Measurements from ENCODE around the gene MED4. TPM values are rescaled to one million over a fixed set of nuclear protein-coding genes. Genes with fewer than 3 reads are reported as not detected.

MED4 gene
- total and polyA plus RNA-seq, 2 of the 8 experiments (the other 6 are each of a cell fraction or from before 2014, with no cell fraction given): 25.7 to 48.1 TPM

DNA sequence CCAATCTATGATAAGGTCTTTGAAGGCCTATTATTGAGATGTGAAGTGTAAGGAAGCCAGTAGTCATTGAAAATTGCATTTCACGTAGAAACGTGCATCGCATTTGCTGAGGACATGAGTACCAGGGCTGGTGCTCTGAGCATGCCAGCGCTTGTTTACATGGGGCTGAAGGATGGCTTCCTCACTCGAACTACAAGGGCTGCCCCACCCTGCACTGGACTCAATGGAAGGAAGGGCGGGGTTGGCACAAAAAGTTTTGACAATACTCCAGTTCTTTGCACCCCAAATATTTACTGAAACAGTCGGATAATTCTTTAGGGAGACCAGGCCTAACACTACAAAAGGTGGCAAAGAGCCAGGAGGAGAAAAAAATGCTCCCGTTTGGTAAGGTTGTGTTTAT, 28.9 kb upstream of the MED4 start (continued):
- TF ChIP-seq CHD1 (IDR thresholded peaks at IDR 0.05; ENCODE audit: low read depth, low read length) (no peak), KDM5A (IDR thresholded peaks at IDR 0.05; ENCODE audit: low read length) (no peak), JUN (IDR thresholded peaks at IDR 0.05; ENCODE audit: low read depth, low read length) (no peak), RFX5 (IDR thresholded peaks at IDR 0.05; ENCODE audit: borderline replicate concordance, low read depth, low read length) (no peak), SP2 (IDR thresholded peaks at IDR 0.05; ENCODE audit: low read length) (no peak)
